ENCODE results near the gene PRLR.

- TF ChIP-seq, protein P1, sequence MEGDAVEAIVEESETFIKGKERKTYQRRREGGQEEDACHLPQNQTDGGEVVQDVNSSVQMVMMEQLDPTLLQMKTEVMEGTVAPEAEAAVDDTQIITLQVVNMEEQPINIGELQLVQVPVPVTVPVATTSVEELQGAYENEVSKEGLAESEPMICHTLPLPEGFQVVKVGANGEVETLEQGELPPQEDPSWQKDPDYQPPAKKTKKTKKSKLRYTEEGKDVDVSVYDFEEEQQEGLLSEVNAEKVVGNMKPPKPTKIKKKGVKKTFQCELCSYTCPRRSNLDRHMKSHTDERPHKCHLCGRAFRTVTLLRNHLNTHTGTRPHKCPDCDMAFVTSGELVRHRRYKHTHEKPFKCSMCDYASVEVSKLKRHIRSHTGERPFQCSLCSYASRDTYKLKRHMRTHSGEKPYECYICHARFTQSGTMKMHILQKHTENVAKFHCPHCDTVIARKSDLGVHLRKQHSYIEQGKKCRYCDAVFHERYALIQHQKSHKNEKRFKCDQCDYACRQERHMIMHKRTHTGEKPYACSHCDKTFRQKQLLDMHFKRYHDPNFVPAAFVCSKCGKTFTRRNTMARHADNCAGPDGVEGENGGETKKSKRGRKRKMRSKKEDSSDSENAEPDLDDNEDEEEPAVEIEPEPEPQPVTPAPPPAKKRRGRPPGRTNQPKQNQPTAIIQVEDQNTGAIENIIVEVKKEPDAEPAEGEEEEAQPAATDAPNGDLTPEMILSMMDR (IDR thresholded peaks at IDR 0.05; ENCODE audit: borderline replicate concordance, extremely low read depth, low read length, poor library complexity, severe bottlenecking) = no peak
- TF ChIP-seq EZH2 (IDR thresholded peaks at IDR 0.05; ENCODE audit: borderline replicate concordance, low read depth, low read length, severe bottlenecking) = no peak
Measured at GRCh38 chr5:35247648-35248034, 17.4 kb upstream of the PRLR start.
